GM23338 (cell line): ENCODE results near the gene GPX7. TPM values are rescaled to one million over a fixed set of nuclear protein-coding genes. Genes with fewer than 3 reads are reported as not detected.

Source experiments
- ATAC-seq: fragments of 200-7000 bp; cut with Tn5 transposase; 3 replicates; pipeline ENCODE4 v1.9.1; 2020
- DNase-seq: peaks from one replicate; pipeline ENCODE4 v3.0.0-alpha.2; 2015; ENCODE audit warnings: low spot score
- H2AFZ ChIP-seq: fragments of 200-600 bp; sonication (generic); 2 replicates; pipeline ENCODE4 v1.8.0; 2016; ENCODE audit warnings: antibody characterized with exemption, mild to moderate bottlenecking, moderate library complexity
- H3F3A ChIP-seq: fragments of 200-600 bp; sonication (generic); replicated peaks from 2 replicates; pipeline ENCODE4 v1.8.0; 2017; ENCODE audit warnings: antibody characterized with exemption, mixed run types, low read depth
- H3K27ac ChIP-seq: fragments of 200-600 bp; sonication (generic); 2 replicates; pipeline ENCODE4 v1.6.1; 2016; ENCODE audit warnings: low read depth
- H3K27me3 ChIP-seq: fragments of 200-600 bp; sonication (generic); 2 replicates; pipeline ENCODE4 v1.8.0; 2016; ENCODE audit warnings: mild to moderate bottlenecking, mixed run types, moderate library complexity; ENCODE audit not compliant: insufficient read depth
- H3K36me3 ChIP-seq: fragments of 200-600 bp; sonication (generic); 2 replicates; pipeline ENCODE4 v1.8.0; 2016; ENCODE audit warnings: mild to moderate bottlenecking; ENCODE audit not compliant: insufficient read depth
- H3K4me1 ChIP-seq: fragments of 200-600 bp; sonication (generic); 2 replicates; pipeline ENCODE4 v1.8.0; 2016; ENCODE audit warnings: mild to moderate bottlenecking, moderate library complexity; ENCODE audit not compliant: insufficient read depth
- H3K4me2 ChIP-seq: fragments of 200-600 bp; sonication (generic); 2 replicates; pipeline ENCODE4 v1.7.1; 2017; ENCODE audit warnings: mixed run types
- H3K4me3 ChIP-seq: fragments of 200-600 bp; sonication (generic); 2 replicates; pipeline ENCODE4 v1.6.1; 2016; ENCODE audit warnings: mixed run types
- H3K79me2 ChIP-seq: fragments of 200-600 bp; sonication (generic); replicated peaks from 2 replicates; pipeline ENCODE4 v1.8.0; 2017; ENCODE audit warnings: mild to moderate bottlenecking; ENCODE audit not compliant: insufficient read depth
- H3K9me2 ChIP-seq: fragments of 200-600 bp; sonication (generic); 2 replicates; pipeline ENCODE4 v1.8.0; 2017; ENCODE audit not compliant: insufficient read depth
- H4K20me1 ChIP-seq: fragments of 200-600 bp; sonication (generic); replicated peaks from 2 replicates; pipeline ENCODE4 v1.8.0; 2017; ENCODE audit warnings: mild to moderate bottlenecking; ENCODE audit not compliant: insufficient read depth
- H3K27ac Mint-ChIP-seq: 2 replicates; pipeline ENCODE4 v1.8.0; 2020; ENCODE audit warnings: inconsistent platforms, mild to moderate bottlenecking, moderate library complexity, mixed read lengths
- H3K27me3 Mint-ChIP-seq: 3 replicates; pipeline ENCODE4 v1.8.0; 2022; ENCODE audit warnings: low read depth, mild to moderate bottlenecking, moderate library complexity, mixed read lengths, inconsistent platforms; ENCODE audit not compliant: insufficient read depth, poor library complexity
- H3K36me3 Mint-ChIP-seq: 3 replicates; pipeline ENCODE4 v1.8.0; 2021; ENCODE audit warnings: low read depth, mild to moderate bottlenecking, inconsistent platforms, moderate library complexity, mixed read lengths
- H3K4me1 Mint-ChIP-seq: 3 replicates; pipeline ENCODE4 v1.8.0; 2020; ENCODE audit warnings: mild to moderate bottlenecking, inconsistent platforms, mixed read lengths
- H3K4me3 Mint-ChIP-seq: 3 replicates; pipeline ENCODE4 v1.8.0; 2021; ENCODE audit warnings: moderate library complexity, mild to moderate bottlenecking, inconsistent platforms, mixed read lengths
- H3K9me3 Mint-ChIP-seq: 3 replicates; pipeline ENCODE4 v1.8.0; 2020; ENCODE audit warnings: moderate library complexity, mild to moderate bottlenecking, inconsistent platforms, mixed read lengths
- CREB1 ChIP-seq: fragments of 250-450 bp; sonication (Bioruptor Pico); IDR thresholded peaks from 2 replicates; pipeline ENCODE4 v1.5.0; 2020; ENCODE audit warnings: low read depth, mild to moderate bottlenecking, moderate library complexity
- EZH2 ChIP-seq: fragments of 200-600 bp; sonication (generic); IDR thresholded peaks from one replicate; pipeline ENCODE4 v1.8.0; 2017; ENCODE audit warnings: antibody characterized with exemption, mild to moderate bottlenecking, low read depth; ENCODE audit not compliant: unreplicated experiment
- EZH2phosphoT487 ChIP-seq: fragments of 200-600 bp; sonication (generic); IDR thresholded peaks from one replicate; pipeline ENCODE4 v1.8.1; 2018; ENCODE audit warnings: antibody characterized with exemption; ENCODE audit not compliant: unreplicated experiment
- JUNB ChIP-seq: IDR thresholded peaks from one replicate; pipeline ENCODE4 v1.6.1; 2016; ENCODE audit warnings: antibody characterized with exemption; ENCODE audit not compliant: unreplicated experiment
- NANOG ChIP-seq: IDR thresholded peaks from 2 replicates; pipeline ENCODE4 v1.6.1; 2016; ENCODE audit warnings: antibody characterized with exemption, borderline replicate concordance
- POLR2AphosphoS5 ChIP-seq: IDR thresholded peaks from 2 replicates; pipeline ENCODE4 v1.6.1; 2016; ENCODE audit warnings: antibody characterized with exemption, low read depth
- STAT1 ChIP-seq: IDR thresholded peaks from one replicate; pipeline ENCODE4 v1.6.1; 2016; ENCODE audit warnings: antibody characterized with exemption; ENCODE audit not compliant: unreplicated experiment
- ZNF114 ChIP-seq: fragments of 250-450 bp; sonication (Bioruptor Pico); IDR thresholded peaks from 2 replicates; pipeline ENCODE4 v1.5.0; 2020; ENCODE audit warnings: mild to moderate bottlenecking, moderate library complexity
- ZNF331 ChIP-seq: fragments of 250-450 bp; sonication (Bioruptor Pico); IDR thresholded peaks from 2 replicates; pipeline ENCODE4 v1.5.0; 2020; ENCODE audit warnings: low read depth, mild to moderate bottlenecking, moderate library complexity
- polyA plus RNA-seq: library from polyadenylated mRNA; unstranded; fragments of >200 nt; fragmentation: Nextera tagmentation; extraction: Ambion mirVana; gene quantifications from 2 replicates; pipeline ENCODE4 v1.2.1, GENCODE V29; 2016
- total RNA-seq: library from RNA; depleted of rRNA; stranded (reverse); fragments of >200 nt; shearing (Covaris generic); gene quantifications from 2 replicates; pipeline ENCODE4 v1.2.3, GENCODE V29; 2014
- TF ChIP-seq, protein P1 (sequence below), 2 experiments: fragments of 200-600 bp in 1 of 2; sonication (generic) in 1 of 2; conservative IDR thresholded peaks; 2 replicates each; pipeline versions ENCODE4 v1.5.1 to v1.6.1; 2016 to 2017; ENCODE audit warnings: antibody characterized with exemption in 2 of 2, low read depth in 2 of 2, mild to moderate bottlenecking in 2 of 2, moderate library complexity in 1 of 2
- TF ChIP-seq, protein P2 (sequence below): IDR thresholded peaks from one replicate; pipeline ENCODE4 v1.6.1; 2018; ENCODE audit warnings: antibody characterized with exemption; ENCODE audit not compliant: unreplicated experiment
- TF ChIP-seq, protein P3 (sequence below): fragments of 250-450 bp; sonication (Bioruptor Pico); IDR thresholded peaks from 2 replicates; pipeline ENCODE4 v1.5.0; 2020; ENCODE audit warnings: mild to moderate bottlenecking, moderate library complexity

Gene GPX7
- total and polyA plus RNA-seq, 2 experiments from 2014 or later: 12.8 to 20.9 TPM

DNA sequence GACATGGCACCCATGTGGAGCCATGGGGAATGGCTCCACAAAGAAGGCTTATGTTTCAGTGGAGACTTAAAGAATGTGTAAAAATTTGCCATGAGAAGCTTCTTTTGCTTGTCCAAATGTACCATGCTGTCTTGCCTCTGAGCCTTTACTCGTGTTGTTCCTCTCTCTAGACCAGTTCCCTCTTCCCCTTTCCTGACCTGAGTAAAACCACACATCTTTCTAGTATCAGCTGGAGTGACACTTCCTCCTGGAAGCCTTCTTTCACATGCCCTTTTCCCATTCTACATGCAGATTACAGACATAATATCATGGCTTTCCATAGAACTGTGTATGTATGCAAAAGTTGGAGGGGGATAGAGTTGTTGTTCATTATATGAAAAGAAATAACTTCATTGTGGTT is 13.6 kb upstream of the GPX7 start:
- Histone ChIP-seq H3K4me1 (peaks cover 7% of the 10 kb centered on the region; the same call in 1 of the 2 replicates), H3K27me3 (no peaks in the 10 kb centered on the region), H3K27ac (no peak overlapping the region), H3K79me2 (no peaks in the 10 kb centered on the region), H4K20me1 (no peaks in the 10 kb centered on the region), H3K36me3 (no peaks in the 10 kb centered on the region), H3F3A (no peaks in the 10 kb centered on the region), H3K4me2 (no peak overlapping the region), H3K4me3 (no peak overlapping the region), H2AFZ (no peak overlapping the region), H3K9me2 (no peaks in the 10 kb centered on the region; the same call in 1 of the 2 replicates)
- Mint-ChIP-seq H3K36me3 (no peaks in the 10 kb centered on the region), H3K27ac (no peak overlapping the region), H3K27me3 (peaks cover 6% of the 10 kb centered on the region), H3K4me3 (no peak overlapping the region), H3K9me3 (no peaks in the 10 kb centered on the region), H3K4me1 (peaks cover 16% of the 10 kb centered on the region)
- TF ChIP-seq, protein P1, sequence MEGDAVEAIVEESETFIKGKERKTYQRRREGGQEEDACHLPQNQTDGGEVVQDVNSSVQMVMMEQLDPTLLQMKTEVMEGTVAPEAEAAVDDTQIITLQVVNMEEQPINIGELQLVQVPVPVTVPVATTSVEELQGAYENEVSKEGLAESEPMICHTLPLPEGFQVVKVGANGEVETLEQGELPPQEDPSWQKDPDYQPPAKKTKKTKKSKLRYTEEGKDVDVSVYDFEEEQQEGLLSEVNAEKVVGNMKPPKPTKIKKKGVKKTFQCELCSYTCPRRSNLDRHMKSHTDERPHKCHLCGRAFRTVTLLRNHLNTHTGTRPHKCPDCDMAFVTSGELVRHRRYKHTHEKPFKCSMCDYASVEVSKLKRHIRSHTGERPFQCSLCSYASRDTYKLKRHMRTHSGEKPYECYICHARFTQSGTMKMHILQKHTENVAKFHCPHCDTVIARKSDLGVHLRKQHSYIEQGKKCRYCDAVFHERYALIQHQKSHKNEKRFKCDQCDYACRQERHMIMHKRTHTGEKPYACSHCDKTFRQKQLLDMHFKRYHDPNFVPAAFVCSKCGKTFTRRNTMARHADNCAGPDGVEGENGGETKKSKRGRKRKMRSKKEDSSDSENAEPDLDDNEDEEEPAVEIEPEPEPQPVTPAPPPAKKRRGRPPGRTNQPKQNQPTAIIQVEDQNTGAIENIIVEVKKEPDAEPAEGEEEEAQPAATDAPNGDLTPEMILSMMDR (conservative IDR thresholded peaks at IDR 0.05; ENCODE audit: low read depth in 2 of 2): no peak
- TF ChIP-seq EZH2phosphoT487 (no peak), EZH2 (no peak), ZNF331 (CRISPR knock-in tag) (no peak), POLR2AphosphoS5 (no peak), STAT1 (no peak), CREB1 (no peak), JUNB (no peak), ZNF114 (CRISPR knock-in tag) (no peak), NANOG (no peak)
- TF ChIP-seq, protein P2, sequence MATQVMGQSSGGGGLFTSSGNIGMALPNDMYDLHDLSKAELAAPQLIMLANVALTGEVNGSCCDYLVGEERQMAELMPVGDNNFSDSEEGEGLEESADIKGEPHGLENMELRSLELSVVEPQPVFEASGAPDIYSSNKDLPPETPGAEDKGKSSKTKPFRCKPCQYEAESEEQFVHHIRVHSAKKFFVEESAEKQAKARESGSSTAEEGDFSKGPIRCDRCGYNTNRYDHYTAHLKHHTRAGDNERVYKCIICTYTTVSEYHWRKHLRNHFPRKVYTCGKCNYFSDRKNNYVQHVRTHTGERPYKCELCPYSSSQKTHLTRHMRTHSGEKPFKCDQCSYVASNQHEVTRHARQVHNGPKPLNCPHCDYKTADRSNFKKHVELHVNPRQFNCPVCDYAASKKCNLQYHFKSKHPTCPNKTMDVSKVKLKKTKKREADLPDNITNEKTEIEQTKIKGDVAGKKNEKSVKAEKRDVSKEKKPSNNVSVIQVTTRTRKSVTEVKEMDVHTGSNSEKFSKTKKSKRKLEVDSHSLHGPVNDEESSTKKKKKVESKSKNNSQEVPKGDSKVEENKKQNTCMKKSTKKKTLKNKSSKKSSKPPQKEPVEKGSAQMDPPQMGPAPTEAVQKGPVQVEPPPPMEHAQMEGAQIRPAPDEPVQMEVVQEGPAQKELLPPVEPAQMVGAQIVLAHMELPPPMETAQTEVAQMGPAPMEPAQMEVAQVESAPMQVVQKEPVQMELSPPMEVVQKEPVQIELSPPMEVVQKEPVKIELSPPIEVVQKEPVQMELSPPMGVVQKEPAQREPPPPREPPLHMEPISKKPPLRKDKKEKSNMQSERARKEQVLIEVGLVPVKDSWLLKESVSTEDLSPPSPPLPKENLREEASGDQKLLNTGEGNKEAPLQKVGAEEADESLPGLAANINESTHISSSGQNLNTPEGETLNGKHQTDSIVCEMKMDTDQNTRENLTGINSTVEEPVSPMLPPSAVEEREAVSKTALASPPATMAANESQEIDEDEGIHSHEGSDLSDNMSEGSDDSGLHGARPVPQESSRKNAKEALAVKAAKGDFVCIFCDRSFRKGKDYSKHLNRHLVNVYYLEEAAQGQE: no peak
- TF ChIP-seq, protein P3, sequence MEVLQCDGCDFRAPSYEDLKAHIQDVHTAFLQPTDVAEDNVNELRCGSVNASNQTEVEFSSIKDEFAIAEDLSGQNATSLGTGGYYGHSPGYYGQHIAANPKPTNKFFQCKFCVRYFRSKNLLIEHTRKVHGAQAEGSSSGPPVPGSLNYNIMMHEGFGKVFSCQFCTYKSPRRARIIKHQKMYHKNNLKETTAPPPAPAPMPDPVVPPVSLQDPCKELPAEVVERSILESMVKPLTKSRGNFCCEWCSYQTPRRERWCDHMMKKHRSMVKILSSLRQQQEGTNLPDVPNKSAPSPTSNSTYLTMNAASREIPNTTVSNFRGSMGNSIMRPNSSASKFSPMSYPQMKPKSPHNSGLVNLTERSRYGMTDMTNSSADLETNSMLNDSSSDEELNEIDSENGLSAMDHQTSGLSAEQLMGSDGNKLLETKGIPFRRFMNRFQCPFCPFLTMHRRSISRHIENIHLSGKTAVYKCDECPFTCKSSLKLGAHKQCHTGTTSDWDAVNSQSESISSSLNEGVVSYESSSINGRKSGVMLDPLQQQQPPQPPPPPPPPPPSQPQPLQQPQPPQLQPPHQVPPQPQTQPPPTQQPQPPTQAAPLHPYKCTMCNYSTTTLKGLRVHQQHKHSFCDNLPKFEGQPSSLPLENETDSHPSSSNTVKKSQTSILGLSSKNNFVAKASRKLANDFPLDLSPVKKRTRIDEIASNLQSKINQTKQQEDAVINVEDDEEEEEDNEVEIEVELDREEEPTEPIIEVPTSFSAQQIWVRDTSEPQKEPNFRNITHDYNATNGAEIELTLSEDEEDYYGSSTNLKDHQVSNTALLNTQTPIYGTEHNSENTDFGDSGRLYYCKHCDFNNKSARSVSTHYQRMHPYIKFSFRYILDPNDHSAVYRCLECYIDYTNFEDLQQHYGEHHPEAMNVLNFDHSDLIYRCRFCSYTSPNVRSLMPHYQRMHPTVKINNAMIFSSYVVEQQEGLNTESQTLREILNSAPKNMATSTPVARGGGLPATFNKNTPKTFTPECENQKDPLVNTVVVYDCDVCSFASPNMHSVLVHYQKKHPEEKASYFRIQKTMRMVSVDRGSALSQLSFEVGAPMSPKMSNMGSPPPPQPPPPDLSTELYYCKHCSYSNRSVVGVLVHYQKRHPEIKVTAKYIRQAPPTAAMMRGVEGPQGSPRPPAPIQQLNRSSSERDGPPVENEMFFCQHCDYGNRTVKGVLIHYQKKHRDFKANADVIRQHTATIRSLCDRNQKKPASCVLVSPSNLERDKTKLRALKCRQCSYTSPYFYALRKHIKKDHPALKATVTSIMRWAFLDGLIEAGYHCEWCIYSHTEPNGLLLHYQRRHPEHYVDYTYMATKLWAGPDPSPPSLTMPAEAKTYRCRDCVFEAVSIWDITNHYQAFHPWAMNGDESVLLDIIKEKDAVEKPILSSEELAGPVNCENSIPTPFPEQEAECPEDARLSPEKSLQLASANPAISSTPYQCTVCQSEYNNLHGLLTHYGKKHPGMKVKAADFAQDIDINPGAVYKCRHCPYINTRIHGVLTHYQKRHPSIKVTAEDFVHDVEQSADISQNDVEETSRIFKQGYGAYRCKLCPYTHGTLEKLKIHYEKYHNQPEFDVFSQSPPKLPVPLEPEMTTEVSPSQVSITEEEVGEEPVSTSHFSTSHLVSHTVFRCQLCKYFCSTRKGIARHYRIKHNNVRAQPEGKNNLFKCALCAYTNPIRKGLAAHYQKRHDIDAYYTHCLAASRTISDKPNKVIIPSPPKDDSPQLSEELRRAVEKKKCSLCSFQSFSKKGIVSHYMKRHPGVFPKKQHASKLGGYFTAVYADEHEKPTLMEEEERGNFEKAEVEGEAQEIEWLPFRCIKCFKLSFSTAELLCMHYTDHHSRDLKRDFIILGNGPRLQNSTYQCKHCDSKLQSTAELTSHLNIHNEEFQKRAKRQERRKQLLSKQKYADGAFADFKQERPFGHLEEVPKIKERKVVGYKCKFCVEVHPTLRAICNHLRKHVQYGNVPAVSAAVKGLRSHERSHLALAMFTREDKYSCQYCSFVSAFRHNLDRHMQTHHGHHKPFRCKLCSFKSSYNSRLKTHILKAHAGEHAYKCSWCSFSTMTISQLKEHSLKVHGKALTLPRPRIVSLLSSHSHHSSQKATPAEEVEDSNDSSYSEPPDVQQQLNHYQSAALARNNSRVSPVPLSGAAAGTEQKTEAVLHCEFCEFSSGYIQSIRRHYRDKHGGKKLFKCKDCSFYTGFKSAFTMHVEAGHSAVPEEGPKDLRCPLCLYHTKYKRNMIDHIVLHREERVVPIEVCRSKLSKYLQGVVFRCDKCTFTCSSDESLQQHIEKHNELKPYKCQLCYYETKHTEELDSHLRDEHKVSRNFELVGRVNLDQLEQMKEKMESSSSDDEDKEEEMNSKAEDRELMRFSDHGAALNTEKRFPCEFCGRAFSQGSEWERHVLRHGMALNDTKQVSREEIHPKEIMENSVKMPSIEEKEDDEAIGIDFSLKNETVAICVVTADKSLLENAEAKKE (CRISPR knock-in tag): no peak
- no peak for ATAC-seq
- no peak for DNase-seq
